D721Med (cell line): ENCODE results near the gene KNG1.
A peak's percentile ranks its signal among the peaks of the same experiment; 100 is the strongest.

Experiments used
- DNase-seq: peaks from one replicate; pipeline ENCODE4 v3.0.0; 2011; ENCODE audit warnings: low spot score; ENCODE audit not compliant: insufficient read length
- FAIRE-seq: peaks from 2 replicates; lab custom pipeline; 2011; peaks lifted over from hg19 to GRCh38; lab: Jason Lieb, UNC
- TF ChIP-seq, protein P1 (sequence below): IDR thresholded peaks from 2 replicates; pipeline ENCODE4 v1.5.1; 2012; ENCODE audit warnings: mild to moderate bottlenecking, control low read depth; ENCODE audit not compliant: insufficient read depth; ENCODE audit errors: missing control alignments

The KNG1 gene

DNA sequence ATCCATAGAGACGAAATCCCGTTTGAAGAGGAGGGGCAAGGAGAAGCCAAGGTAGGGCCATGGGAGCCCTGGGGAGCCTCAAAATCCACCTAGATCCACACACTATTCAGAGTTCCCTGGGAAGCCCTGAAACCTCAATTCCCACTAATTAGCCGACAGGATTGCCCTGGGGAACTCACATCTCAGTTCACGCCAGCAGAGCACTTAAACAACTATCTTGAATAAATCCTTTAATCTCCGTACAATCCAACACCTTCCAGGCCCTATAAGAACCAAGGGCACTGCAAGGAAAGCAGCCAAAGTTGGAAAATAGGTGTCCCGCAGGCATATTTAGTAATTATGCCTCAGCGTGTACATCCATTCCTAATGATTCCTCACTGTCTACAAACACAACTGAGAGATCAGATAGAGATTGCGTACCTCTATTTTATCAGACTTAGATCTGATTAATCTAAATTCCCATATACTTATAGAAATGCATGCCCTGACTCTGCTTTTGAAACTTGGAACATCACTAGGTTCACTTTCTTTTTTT, 40.6 kb downstream of the KNG1 start:
- FAIRE-seq = no peak
- peak; percentile 28 for DNase-seq
- TF ChIP-seq, protein P1, sequence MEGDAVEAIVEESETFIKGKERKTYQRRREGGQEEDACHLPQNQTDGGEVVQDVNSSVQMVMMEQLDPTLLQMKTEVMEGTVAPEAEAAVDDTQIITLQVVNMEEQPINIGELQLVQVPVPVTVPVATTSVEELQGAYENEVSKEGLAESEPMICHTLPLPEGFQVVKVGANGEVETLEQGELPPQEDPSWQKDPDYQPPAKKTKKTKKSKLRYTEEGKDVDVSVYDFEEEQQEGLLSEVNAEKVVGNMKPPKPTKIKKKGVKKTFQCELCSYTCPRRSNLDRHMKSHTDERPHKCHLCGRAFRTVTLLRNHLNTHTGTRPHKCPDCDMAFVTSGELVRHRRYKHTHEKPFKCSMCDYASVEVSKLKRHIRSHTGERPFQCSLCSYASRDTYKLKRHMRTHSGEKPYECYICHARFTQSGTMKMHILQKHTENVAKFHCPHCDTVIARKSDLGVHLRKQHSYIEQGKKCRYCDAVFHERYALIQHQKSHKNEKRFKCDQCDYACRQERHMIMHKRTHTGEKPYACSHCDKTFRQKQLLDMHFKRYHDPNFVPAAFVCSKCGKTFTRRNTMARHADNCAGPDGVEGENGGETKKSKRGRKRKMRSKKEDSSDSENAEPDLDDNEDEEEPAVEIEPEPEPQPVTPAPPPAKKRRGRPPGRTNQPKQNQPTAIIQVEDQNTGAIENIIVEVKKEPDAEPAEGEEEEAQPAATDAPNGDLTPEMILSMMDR = no peak

DNA sequence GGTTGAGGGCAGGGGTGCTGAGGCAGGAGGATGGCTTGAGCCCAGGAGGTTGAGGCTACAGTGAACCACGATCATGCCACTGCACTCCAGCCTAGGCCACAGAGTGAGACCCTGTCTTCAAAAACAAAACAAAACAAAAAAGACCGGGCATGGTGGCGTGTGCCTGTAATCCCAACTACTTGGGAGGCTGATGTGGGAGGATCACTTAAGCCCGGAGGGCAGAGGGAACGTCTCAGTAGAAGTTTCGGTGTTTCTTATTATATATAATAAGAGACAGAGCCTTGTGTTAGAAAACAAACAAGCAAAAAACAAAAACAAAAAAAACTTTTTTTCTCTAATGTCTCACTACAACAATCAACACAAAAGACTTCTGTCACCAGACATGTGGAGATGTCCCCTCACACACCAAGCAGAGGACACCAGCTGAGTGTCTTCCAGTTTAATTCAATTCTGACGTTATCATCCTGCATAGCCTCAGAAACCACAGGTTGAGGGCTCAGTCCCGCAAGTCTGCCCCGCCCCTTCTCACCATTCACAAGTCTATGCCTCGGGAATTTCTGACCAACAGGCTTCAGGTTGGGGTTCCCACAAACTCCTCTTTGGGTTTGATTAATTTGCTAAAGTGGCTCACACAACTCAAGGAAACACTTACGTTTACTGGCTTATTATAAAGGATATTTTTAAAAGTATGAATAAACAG, 42.2 kb downstream of the KNG1 start:
- FAIRE-seq = no peak
- TF ChIP-seq, protein P1 = no peak
- DNase-seq = no peak

DNA sequence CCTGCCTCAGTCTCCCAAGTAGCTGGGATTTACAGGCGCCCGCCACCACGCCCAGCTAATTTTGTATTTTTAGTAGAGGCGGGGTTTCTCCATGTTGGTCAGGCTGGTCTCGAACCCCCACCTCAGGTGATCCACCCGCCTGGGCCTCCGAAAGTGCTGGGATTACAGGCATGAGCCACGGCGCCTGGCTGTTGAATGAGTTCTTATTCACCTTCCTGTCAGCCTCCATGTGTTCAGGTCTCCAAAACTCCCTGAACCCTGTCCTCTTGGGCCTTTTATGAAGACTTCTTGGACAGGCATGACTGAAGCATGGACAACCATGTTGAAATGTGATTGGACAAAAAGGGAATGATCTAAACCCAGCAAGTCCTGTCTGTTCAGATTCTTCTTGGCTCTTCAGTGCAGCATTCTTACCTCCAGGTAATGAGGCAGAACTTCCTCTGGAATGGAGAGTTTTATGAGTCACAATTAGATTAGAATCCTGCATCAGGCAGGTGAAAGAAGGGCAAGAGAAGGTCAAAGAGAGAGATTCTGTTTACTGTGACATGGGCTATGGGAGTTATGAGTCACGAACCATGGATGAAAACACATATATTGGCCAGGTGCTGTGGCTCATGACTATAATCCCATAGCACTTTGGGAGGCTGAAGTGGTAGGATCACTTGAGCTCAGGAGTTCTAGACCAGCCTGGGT, 43.1 kb downstream of the KNG1 start:
- TF ChIP-seq, protein P1 = no peak
- DNase-seq (no peak), FAIRE-seq (no peak)

DNA sequence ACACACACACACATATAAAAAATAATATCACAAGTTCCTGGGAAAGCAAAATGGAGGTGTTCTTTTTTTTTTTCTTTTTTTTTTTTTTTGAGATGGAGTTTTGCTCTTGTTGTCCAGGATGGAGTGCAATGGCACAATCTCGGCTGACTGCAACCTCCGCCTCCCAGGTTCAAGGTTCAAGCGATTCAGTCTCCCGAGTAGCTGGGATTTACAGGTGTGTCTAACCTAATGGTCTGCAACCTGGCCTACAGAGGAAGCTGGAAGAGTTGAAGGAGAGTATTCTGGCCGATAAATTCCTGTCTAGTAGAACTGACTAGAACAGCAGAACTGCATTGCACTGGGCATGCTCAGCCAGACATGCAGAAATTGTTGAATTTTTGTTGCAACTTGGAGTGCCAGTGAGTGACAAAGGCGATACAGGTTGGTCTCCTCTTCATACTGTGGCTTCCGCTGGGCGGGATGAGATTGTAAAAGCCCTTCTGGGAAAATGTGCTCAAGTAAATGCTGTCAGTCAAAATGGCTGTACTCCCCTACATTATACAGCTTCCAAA, 43.8 kb downstream of the KNG1 start:
- TF ChIP-seq, protein P1 = no peak
- FAIRE-seq (no peak), DNase-seq (no peak)

DNA sequence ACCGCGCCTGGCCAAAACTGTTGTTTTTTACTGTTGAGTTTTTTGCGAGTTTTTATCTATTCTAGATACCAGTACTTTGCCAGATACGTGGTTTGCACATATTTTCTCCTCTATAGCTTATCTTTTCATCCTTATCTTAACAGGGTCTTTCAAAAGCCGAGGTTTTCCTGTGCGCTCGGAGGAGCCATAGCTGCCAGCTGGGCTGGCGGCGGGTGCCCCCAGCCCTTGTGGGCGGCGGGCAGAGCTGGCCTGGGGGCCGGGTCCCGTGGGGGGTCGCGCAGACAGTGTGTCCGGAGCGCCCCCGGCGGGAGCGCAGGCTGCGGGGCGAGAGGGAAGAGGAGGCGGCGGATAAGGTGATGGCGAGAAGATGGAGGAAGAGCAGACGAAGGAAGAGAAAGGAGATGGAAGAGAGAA, 55.1 kb downstream of the KNG1 start:
- TF ChIP-seq, protein P1 = no peak
- DNase-seq (no peak), FAIRE-seq (no peak)

DNA sequence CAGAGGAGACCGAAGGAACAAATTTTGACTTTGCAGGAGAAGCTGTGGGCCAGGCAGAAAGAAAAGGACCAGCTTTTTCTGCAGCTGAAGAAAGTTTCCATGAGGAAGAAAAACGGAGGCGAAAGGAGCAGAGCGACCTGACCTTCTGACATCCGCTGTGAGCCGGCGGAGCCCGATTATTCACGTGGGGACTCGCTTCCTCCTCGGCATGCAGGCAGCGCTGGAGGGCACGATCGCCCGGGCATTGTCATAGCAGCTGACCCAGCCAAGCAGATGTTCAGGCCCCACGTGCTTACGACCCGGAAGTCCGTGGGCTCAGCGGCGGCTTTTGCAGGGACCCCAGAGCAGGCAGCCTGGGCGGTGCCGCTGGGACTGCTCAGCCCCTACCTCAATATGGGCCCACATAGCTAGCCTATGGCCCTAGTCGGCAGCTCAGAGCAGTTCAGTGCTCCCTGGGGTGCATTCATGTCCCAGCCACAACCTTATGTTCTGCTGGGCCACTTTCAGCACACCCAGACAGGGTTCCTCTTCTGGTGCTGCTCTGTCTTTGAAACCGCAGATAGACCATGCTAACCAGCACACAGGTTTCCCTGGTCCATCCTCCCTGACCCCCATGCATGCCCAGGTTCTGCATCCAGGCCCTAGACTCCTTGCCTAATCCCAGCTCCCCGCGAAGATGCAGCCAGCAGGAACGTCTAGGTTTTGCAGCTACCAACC, 55.7 kb downstream of the KNG1 start:
- FAIRE-seq (no peak), DNase-seq (no peak)
- TF ChIP-seq, protein P1 = no peak
